ENCODE data around the gene OR10A6. TPM values are rescaled to one million over a fixed set of nuclear protein-coding genes. Genes with fewer than 3 reads are reported as not detected.

The OR10A6 gene
- total and polyA plus RNA-seq, 4 experiments from 2014 or later, result not detected

GRCh38 chr11:7941608-7942007 is 10.5 kb upstream of the OR10A6 start, which contains the start of gene OR10A3:
Gene OR10A3 (minus strand): TSS chr11:7941708. CDS start chr11:7939520, 2,188 bp downstream.
- H3K4me3 Mint-ChIP-seq, result no peak within 1 kb of the TSS

GRCh38 chr11:7941146-7941545 is 10.1 kb upstream of the OR10A6 start:
- no peak overlapping the region for H3K27ac ChIP-seq (ENCODE audit: low read depth, low read length)
- ChIA-PET POLR2A (ENCODE audit: partially characterized antibody) (no interaction called here), CTCF (ENCODE audit: partially characterized antibody) (no interaction called here)
- Mint-ChIP-seq H3K36me3 (no peaks in the 10 kb centered on the region), H3K27ac (no peak overlapping the region), H3K4me3 (no peak overlapping the region), H3K9me3 (peaks cover 2 to 30% (median 23%) of the 10 kb centered on the region in 8 donors), H3K27me3 (peaks cover 6 to 12% of the 10 kb centered on the region in 2 donors), H3K4me1 (no peaks in the 10 kb centered on the region)
- no peaks in the 10 kb centered on the region for H3K27me3 ChIP-seq (ENCODE audit: insufficient read depth, low read length)
- H3K36me3 ChIP-seq (ENCODE audit: insufficient read depth, low read length), result no peaks in the 10 kb centered on the region
- H3K4me3 ChIP-seq (ENCODE audit: low read length in 2 of 2), result no peak overlapping the region
- intact Hi-C loops (cut with micrococcal nuclease), result no loop called here
- DNase-seq, result no peak
- no peaks in the 10 kb centered on the region for H3K4me1 ChIP-seq (ENCODE audit: insufficient read depth, low read length)
- H3K9me3 ChIP-seq (ENCODE audit: control insufficient read depth in 1 of 2, low read length in 2 of 2), result no peaks in the 10 kb centered on the region

More at GRCh38 chr11:7941608-7942007, 10.5 kb upstream of the OR10A6 start, which contains the start of gene OR10A3:
- no peak within 1 kb of the TSS for H3K4me3 ChIP-seq (ENCODE audit: low read length in 2 of 2)
- H3K4me1 ChIP-seq (ENCODE audit: insufficient read depth, low read length), result no peaks in the 10 kb centered on the region
- H3K27ac Mint-ChIP-seq, result no peak within 1 kb of the TSS
- POLR2A ChIA-PET (ENCODE audit: partially characterized antibody), result no interaction called here
- no peaks in the 10 kb centered on the region for H3K36me3 Mint-ChIP-seq
- H3K9me3 ChIP-seq (ENCODE audit: control insufficient read depth in 1 of 2, low read length in 2 of 2), result no peaks in the 10 kb centered on the region
- intact Hi-C loops (cut with micrococcal nuclease), result no loop called here
- no peaks in the 10 kb centered on the region for H3K27me3 ChIP-seq (ENCODE audit: insufficient read depth, low read length)
- DNase-seq, result no peak
- no peak within 1 kb of the TSS for H3K27ac ChIP-seq (ENCODE audit: low read depth, low read length)
- H3K27me3 Mint-ChIP-seq, result peaks cover 5 to 8% of the 10 kb centered on the region in 2 donors
- no peaks in the 10 kb centered on the region for H3K36me3 ChIP-seq (ENCODE audit: insufficient read depth, low read length)
- H3K9me3 Mint-ChIP-seq, result peaks cover 2 to 30% (median 23%) of the 10 kb centered on the region in 8 donors
- CTCF ChIA-PET (ENCODE audit: partially characterized antibody), result no interaction called here
- H3K4me1 Mint-ChIP-seq, result no peaks in the 10 kb centered on the region

- Histone ChIP-seq H3K27me3 (ENCODE audit: insufficient read depth, low read length) (no peaks in the 10 kb centered on the region), H3K9me3 (ENCODE audit: control insufficient read depth in 1 of 2, low read length in 2 of 2) (no peaks in the 10 kb centered on the region), H3K4me3 (ENCODE audit: low read length in 2 of 2) (no peak overlapping the region), H3K36me3 (ENCODE audit: insufficient read depth, low read length) (no peaks in the 10 kb centered on the region), H3K27ac (ENCODE audit: low read depth, low read length) (no peak overlapping the region), H3K4me1 (ENCODE audit: insufficient read depth, low read length) (no peaks in the 10 kb centered on the region)
- intact Hi-C loops (cut with micrococcal nuclease), result no loop called here
- CTCF ChIA-PET (ENCODE audit: partially characterized antibody), result no interaction called here
- Mint-ChIP-seq H3K27ac (no peak overlapping the region), H3K4me1 (no peaks in the 10 kb centered on the region), H3K4me3 (peak overlapping the region in 1 of 8 donors; percentile 3), H3K9me3 (peaks cover 0 to 11% (median under 1%) of the 10 kb centered on the region in 8 donors), H3K36me3 (no peaks in the 10 kb centered on the region), H3K27me3 (peaks cover 10 to 30% of the 10 kb centered on the region in 2 donors)
- POLR2A ChIA-PET (ENCODE audit: partially characterized antibody), result no interaction called here
- no peak for DNase-seq
Observed at GRCh38 chr11:7936615-7937014, 5.5 kb upstream of the OR10A6 start.

GRCh38 chr11:7927635-7928034 is 3.4 kb downstream of the OR10A6 start:
- Histone ChIP-seq H3K27ac (ENCODE audit: low read depth, low read length) (no peak overlapping the region), H3K27me3 (ENCODE audit: insufficient read depth, low read length) (no peaks in the 10 kb centered on the region), H3K36me3 (ENCODE audit: insufficient read depth, low read length) (no peaks in the 10 kb centered on the region), H3K4me3 (ENCODE audit: low read length in 2 of 2) (no peak overlapping the region), H3K4me1 (ENCODE audit: insufficient read depth, low read length) (no peaks in the 10 kb centered on the region), H3K9me3 (ENCODE audit: control insufficient read depth in 1 of 2, low read length in 2 of 2) (no peaks in the 10 kb centered on the region)
- intact Hi-C loops (cut with micrococcal nuclease), result no loop called here
- Mint-ChIP-seq H3K9me3 (no peaks in the 10 kb centered on the region), H3K4me3 (no peak overlapping the region), H3K27ac (no peak overlapping the region), H3K27me3 (peaks cover 11 to 34% of the 10 kb centered on the region in 2 donors), H3K36me3 (no peaks in the 10 kb centered on the region), H3K4me1 (no peaks in the 10 kb centered on the region)
- CTCF ChIA-PET (ENCODE audit: partially characterized antibody), result no interaction called here
- DNase-seq, result no peak
- POLR2A ChIA-PET (ENCODE audit: partially characterized antibody), result no interaction called here

- no peak overlapping the region for H3K27ac Mint-ChIP-seq
- ChIA-PET CTCF (ENCODE audit: partially characterized antibody) (interaction anchor here (0.9 kb wide), 1 partner anchor 31 kb away, joined by 3 read pairs; no protein-coding TSS in a partner anchor), POLR2A (ENCODE audit: partially characterized antibody) (no interaction called here)
Observed at GRCh38 chr11:7924536-7924935, 6.5 kb downstream of the OR10A6 start.

GRCh38 chr11:7918141-7918540 is 12.9 kb downstream of the OR10A6 start:
- Mint-ChIP-seq H3K36me3 (no peaks in the 10 kb centered on the region), H3K9me3 (no peaks in the 10 kb centered on the region), H3K27me3 (peaks cover 7 to 14% of the 10 kb centered on the region in 2 donors), H3K27ac (no peak overlapping the region), H3K4me1 (no peaks in the 10 kb centered on the region), H3K4me3 (no peak overlapping the region)
- no peaks in the 10 kb centered on the region for H3K4me1 ChIP-seq (ENCODE audit: insufficient read depth, low read length)
- intact Hi-C loops (cut with micrococcal nuclease), result no loop called here
- CTCF ChIA-PET (ENCODE audit: partially characterized antibody), result no interaction called here
- no peaks in the 10 kb centered on the region for H3K36me3 ChIP-seq (ENCODE audit: insufficient read depth, low read length)
- H3K27me3 ChIP-seq (ENCODE audit: insufficient read depth, low read length), result no peaks in the 10 kb centered on the region
- no peak for DNase-seq
- H3K9me3 ChIP-seq (ENCODE audit: control insufficient read depth in 1 of 2, low read length in 2 of 2), result no peaks in the 10 kb centered on the region
- H3K4me3 ChIP-seq (ENCODE audit: low read length in 2 of 2), result no peak overlapping the region
- no peak overlapping the region for H3K27ac ChIP-seq (ENCODE audit: low read depth, low read length)
- POLR2A ChIA-PET (ENCODE audit: partially characterized antibody), result no interaction called here

More at GRCh38 chr11:7924536-7924935, 6.5 kb downstream of the OR10A6 start:
- Histone ChIP-seq H3K36me3 (ENCODE audit: insufficient read depth, low read length) (no peaks in the 10 kb centered on the region), H3K9me3 (ENCODE audit: control insufficient read depth in 1 of 2, low read length in 2 of 2) (no peaks in the 10 kb centered on the region), H3K4me1 (ENCODE audit: insufficient read depth, low read length) (no peaks in the 10 kb centered on the region), H3K27ac (ENCODE audit: low read depth, low read length) (no peak overlapping the region), H3K27me3 (ENCODE audit: insufficient read depth, low read length) (no peaks in the 10 kb centered on the region), H3K4me3 (ENCODE audit: low read length in 2 of 2) (no peak overlapping the region)
- intact Hi-C loops (cut with micrococcal nuclease), result no loop called here
- peaks cover 7 to 16% of the 10 kb centered on the region in 2 donors for H3K27me3 Mint-ChIP-seq
- no peak for DNase-seq
- no peaks in the 10 kb centered on the region for H3K9me3 Mint-ChIP-seq
- H3K4me3 Mint-ChIP-seq, result no peak overlapping the region
- H3K36me3 Mint-ChIP-seq, result no peaks in the 10 kb centered on the region
- no peaks in the 10 kb centered on the region for H3K4me1 Mint-ChIP-seq

- Histone ChIP-seq H3K4me3 (ENCODE audit: low read length in 2 of 2) (no peak overlapping the region), H3K4me1 (ENCODE audit: insufficient read depth, low read length) (no peaks in the 10 kb centered on the region), H3K27ac (ENCODE audit: low read depth, low read length) (no peak overlapping the region), H3K36me3 (ENCODE audit: insufficient read depth, low read length) (no peaks in the 10 kb centered on the region), H3K27me3 (ENCODE audit: insufficient read depth, low read length) (no peaks in the 10 kb centered on the region), H3K9me3 (ENCODE audit: control insufficient read depth in 1 of 2, low read length in 2 of 2) (no peaks in the 10 kb centered on the region)
- no peaks in the 10 kb centered on the region for H3K36me3 Mint-ChIP-seq
- intact Hi-C loops (cut with micrococcal nuclease), result no loop called here
- ChIA-PET POLR2A (ENCODE audit: partially characterized antibody) (no interaction called here), CTCF (ENCODE audit: partially characterized antibody) (interaction anchor here (1.2 to 1.9 kb wide), 3 partner anchors 10 to 18 kb away, joined by 3 to 6 read pairs (median 3); no protein-coding TSS in a partner anchor)
- H3K4me3 Mint-ChIP-seq, result no peak overlapping the region
- no peak overlapping the region for H3K27ac Mint-ChIP-seq
- peaks cover 10 to 32% of the 10 kb centered on the region in 2 donors for H3K27me3 Mint-ChIP-seq
- H3K4me1 Mint-ChIP-seq, result no peaks in the 10 kb centered on the region
- DNase-seq, result no peak
- H3K9me3 Mint-ChIP-seq, result no peaks in the 10 kb centered on the region
Observed at GRCh38 chr11:7911011-7911410, 20.1 kb downstream of the OR10A6 start.

All from CD4-positive, alpha-beta memory T cell (primary cell).